GM21423 (cell line): ENCODE results near the gene MAML2.

Experiments used
- ATAC-seq: cut with Tn5 transposase; IDR thresholded peaks from one replicate; pipeline ENCODE4 v1.9.1; 2021; ENCODE audit warnings: mild to moderate bottlenecking, moderate library complexity; ENCODE audit not compliant: unreplicated experiment

The MAML2 gene

DNA sequence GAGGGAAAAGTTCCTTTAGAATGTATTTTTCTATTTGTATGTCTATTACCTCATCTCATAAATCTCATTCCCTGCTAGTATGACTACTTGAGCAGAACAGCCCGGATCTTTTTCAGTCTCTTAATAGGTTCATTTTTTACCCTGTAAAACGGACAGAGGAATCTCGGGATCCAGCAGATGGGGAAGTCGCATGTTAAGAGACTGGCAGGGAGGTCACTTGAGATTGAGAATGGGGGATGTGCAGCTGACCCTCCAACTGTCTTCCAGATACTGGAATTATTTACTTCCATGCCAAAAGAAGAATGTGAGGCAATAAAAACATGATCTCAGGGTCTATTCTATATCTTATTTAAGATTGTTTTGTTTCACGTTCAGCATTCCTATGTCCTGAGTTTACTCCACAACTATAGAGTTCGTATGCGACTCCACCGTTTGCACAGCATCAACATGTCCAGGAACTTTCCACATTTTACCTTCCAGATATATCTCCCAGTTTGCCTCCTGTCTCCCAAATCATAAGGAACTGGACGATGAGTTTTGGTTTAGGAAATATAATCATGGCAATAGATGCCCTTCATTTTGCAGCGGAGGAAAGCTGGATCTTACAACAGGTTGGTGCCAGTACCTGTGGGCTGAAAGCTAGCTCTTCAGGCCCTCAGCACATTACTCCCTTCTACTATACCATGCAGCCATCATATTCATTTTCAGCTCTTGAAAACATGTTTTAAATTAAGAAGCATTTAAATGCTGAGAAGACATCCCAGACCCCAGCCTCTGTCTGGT lies 181.5 kb downstream of the MAML2 start:
- ATAC-seq = no peak

DNA sequence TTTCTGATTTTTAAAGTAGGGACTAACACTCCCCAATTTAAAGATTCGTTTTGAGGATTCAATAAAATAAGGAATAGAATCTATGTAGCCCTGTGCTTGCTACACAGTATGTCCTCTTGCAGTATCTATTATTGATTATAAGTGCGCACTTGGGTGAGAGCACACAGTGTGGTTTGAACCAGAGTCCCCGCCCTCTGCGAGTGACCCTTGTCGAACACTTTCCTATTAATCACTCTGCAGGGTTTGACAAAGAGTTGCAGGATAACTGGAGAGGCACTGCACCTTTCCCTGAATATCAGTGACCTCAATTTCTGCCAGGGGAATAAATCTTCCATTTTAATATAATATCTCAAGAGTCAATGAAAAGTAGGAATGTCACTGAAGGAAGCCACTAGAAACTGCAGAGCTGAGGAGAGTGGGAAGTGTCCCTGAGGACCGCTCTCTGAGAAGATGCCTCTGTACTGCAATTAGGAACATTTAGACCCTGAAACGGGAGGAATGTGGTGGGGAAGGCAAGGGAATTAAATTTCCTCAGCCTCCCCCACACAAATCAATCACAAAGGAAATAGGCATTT lies 182.2 kb downstream of the MAML2 start:
- no peak for ATAC-seq

DNA sequence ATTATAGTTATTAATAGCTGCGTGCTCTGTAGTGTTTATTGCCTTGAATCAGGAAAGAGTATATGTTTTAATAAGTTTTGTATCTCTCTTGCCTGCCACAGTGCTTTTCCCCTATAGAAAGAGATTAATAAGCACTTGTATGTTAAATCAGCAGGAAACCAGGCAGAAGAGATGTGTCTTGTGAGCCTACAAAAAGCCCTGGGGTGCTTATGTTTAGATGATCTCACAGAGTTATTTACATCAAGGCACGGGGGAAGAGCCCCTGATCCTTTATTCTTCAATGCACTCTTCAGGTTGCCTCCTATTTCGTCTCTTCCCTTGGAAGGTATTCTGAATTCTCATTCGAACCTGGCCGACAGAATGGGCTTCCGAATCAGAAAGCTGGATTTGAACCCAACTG lies 183.0 kb downstream of the MAML2 start:
- no peak for ATAC-seq

DNA sequence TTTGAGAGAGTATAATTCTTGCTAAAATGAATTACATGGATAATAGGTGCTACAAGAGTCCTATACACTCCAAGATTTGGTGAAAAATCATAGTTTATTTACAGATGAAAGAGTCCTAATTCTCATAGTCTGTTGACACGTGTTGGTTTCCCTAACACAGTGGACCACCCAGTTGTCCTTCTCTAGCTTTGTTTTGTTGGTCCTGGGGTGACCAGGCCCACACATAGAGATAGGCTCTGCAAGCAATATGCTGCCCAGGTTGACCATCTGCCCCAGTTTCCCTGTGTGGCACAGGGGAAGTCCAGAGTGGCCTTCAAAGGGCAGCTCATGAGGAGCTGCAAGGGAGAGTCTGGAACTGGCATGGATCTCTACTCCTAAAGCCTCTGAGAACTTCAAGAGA lies 184.9 kb downstream of the MAML2 start:
- ATAC-seq = no peak

DNA sequence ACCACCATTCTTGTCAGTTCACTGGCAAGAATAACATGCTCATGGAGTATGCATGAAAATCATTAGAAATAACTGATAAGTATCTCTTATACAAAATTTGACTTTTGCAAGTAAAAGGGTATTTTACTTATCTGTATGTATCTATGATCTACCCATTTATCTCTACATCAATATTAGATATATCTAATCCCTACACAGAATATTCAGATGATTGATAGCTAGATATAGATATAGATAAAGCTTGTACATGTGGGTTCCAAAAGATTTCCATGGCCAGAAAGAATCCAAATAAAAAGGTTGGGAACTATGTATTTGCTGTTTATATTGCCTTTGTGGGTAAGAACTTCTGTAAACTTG lies 185.5 kb downstream of the MAML2 start:
- ATAC-seq = no peak

DNA sequence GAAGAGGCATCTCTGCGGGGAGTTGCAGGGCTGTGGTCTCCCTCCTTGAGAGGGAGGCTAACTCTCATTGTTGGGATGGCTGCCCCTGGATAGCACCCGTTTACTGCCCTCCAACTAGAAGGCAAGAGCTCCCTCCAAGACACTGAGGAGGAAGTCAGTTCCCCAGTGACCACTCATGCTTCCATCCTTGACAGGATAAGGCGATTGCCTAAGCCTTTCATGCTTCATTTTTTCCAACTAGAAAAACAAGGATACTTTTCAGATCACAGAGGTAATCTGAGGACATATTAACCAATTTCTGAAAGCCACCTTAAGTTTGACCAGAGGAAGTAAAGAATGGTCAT lies 186.6 kb downstream of the MAML2 start:
- ATAC-seq = no peak

DNA sequence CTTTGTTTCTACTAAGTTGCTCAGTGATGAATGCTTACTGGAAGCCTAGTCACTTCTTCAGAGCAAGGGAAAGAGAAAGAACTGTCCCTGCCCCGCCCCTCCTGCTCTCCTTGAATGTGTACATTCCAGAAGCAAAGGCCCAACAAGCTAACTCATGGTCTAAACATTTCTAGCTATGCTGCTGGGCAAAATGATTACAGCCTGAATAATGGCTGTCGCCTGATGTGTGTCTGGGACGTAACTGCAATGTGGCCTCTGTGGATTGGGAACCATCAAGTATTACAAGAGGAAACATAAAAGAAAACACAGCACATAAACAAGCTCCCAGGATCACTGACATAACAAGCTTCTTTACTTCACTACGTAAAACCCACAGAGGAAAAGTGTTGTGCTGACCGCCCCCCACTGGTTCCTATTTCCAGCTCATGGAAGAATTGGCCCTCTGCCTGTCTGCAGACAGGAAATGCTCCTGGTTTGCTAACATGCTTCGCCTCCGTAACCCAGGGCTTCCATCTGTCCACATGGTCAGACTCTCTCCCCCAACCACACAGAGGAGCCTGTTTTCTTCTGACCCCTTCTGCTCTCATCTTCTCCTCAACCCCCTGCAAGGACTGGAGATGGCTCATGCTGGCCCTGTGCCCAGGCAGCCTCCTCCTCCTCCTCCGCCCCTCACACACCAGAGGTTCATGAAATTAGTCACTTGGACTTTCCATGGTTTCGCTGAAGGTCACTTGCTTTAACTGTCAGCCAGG lies 187.2 kb downstream of the MAML2 start:
- peak; percentile 64 for ATAC-seq

DNA sequence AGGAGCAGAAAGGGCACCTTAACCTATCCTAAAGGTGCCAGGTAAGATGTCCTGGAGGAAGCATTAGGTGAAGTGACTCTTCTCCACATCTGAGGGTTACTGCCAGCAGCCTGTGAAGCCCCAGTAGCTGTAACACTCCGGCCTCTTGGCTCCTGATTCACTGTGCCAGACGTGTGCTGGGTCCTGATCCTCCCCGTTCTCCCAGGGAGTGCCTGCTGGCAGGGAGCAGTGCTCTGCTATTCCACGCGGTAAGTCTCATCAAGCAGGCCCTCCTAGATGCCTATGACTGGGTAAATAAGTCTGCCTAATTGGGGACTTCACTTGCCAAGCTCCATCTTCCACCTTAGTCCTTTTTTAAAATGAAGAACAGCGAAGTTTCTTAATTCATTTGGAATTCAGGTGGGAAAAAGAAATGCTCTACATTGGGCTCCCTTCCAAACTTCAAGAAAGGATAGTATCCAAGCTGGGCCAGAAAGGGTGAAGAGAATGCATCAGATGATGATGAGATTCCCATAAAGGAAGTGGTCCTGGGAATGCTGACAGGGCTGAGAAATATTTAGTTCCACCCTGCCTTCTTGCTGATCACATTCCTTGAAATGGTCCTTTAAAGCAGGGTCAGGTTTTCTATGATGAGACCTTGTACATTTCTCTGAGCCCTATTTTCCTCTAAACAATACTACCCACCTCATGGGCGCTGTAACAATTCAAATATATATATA lies 188.0 kb downstream of the MAML2 start:
- no peak for ATAC-seq

DNA sequence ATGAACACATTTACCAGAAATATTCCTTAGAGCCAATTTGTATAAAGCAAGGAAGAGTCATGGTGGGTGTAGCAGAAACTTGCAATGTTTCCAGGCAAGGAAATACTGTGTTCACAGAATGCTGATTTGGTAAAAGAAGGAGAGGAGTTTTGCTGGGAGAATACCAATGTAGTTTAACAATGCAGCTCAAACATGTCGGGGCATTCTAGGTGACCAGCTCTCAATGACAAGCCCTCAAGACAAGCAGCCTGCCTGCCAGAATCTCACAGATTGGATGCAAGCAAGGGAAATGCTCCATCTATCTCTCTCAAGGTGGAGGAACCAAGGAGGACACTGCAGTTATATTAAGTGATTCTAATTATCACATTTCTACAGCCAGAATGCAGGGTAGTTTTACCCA lies 190.4 kb downstream of the MAML2 start:
- ATAC-seq = no peak

DNA sequence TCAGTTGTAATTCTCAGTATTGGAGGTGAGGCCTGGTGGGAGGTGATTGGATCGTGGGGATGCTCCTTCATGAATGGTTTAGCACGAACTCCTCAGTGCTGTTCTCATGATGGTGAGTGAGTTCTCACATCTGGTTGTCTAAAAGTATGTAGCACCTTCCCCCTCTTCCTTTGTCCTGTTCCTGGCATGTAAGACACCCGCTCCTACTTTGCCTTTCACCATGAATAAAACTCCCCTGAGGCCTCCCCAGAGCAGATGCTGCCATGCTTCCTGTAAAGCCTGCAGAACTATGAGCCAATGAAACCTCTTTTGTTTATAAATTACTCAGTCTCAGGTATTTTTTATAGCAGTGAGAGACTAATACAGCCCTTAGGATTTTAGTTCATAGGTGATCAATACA lies 191.5 kb downstream of the MAML2 start:
- no peak for ATAC-seq

DNA sequence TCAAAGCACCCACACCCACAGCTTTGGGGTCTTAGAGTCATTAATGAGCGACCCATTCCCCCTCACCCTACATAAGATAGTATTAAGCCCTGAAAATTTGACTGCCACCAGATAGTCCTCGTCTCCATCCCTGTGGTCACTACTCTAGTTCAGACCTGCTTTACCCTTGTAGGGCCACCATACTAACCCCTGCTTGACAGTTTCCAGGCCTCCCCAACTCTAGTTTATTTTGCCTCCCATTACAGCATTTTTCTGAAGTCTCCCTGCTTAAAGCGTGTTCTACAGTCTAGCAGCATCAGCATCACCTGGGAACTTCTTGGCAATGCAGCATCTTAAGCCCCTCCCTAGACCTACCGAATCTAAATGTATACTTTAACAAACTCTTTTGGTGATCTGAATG lies 192.4 kb downstream of the MAML2 start:
- ATAC-seq = no peak

DNA sequence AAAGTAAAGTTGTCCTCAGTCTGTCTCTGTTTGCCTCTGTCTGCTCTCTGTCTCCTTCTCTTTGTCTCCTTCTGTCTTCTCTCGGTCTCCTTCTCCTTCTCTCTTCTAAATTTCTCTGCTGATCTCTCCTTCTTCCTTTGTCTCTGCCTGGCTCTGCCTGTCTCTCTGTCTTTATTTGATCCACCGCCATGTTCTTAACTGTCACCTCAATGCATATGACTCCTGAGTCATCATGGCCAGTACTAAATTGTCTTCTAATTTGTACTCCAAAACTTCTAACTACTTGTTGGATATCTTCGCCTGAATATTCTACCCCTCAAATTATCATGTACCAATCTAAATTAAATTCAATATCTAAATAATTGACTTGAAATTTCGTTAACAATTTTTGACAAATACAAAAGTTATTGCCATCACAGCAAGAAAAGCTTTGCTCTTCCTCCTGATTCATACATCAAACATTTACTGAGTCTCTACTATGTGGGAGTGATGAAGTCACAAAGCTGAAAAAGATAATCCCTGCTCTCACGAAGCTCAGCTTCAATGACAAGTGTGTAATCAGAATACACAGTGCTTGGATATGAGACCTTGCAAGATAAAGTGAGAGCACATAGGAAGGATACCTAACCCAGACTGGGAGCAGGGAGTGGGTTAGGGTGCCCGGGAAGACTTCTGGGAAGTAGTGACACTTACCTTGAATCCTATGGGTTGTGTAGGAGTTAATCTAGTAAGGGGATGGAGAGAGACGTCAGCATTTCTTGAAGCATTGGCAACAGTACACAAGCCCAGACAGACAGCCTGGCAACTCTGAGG lies 193.0 kb downstream of the MAML2 start:
- ATAC-seq = no peak

DNA sequence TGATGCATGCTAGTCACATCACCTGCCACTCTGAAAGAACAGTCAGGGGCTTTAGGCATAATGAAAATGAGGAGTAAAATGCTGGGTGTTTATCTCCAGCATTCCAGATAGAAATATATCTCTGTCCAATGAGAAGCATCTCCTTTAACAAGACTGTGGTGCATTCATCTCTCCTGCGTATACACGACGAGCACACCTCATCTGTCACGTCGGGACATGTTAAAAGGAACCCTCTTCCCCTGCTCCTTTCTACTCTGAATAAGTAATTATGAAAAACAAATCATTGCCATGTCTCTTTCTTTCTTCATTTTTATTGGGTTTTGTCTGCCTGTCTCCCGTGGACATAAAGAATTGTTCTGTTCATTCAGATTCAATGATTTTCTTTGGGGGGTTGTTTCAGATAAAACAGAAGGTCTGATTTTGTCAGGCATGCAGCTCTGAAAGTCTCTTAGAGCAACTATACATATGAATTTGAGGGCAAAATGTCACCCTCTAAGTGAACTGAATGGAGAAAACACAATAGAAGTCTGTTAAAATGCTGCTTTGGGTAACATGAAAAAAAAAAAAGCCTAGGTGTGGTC lies 195.0 kb downstream of the MAML2 start:
- no peak for ATAC-seq

DNA sequence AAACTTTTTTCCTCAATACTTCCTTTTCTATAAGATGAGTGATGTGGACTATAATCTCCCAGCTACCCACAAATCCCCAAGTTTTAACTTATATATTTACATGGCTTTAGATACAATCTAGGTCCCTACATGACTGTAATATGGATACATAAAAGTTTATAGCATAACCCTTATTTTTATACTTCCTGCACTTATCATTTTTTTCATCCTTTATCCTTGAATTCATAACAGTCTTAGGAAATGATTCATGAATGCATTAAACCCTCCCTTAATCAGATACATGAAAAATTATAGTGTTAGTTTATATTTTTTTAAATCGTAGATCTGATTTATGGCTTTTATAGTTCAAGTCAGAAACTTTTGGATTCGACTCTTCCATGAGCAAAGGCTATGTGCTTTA lies 195.8 kb downstream of the MAML2 start:
- ATAC-seq = no peak

DNA sequence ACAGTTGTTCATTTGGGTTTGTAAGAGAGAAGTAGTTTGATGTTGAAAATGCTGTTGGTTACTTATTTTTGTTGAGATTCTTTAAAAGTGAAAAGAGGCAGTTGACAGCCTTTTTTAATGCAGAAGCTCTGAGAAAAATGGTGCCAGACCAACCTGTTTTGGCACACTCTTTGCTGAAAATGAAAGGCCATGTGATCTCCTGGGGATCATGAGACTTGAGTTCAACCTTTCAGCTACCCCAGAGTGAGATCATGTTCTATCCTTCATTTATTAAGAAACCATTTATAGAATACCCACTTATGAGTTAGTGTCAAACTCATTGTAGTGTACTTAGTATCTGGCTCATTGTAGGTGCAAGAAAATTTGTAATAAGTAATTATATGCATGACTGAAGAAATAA lies 196.2 kb downstream of the MAML2 start:
- no peak for ATAC-seq

DNA sequence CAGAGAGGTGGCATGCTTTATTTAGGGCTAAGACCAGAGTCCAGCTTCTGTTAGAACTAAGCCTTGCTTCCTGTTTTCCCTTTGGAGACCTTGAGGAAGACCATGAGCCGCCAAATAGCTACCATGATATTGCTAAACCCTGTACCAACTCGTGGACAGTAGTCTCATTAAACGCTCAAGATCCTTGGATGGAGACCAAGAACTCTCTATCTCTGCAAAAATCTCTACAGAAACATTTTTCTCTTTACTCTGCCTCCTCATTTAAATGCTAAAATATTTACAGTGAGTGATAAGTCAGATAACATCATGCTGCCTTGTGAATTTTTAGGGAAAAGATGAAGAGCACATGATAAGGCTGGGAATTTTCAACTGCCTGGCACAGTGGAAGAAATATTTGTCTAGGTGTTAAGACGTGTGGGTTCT lies 197.8 kb downstream of the MAML2 start:
- ATAC-seq = no peak

DNA sequence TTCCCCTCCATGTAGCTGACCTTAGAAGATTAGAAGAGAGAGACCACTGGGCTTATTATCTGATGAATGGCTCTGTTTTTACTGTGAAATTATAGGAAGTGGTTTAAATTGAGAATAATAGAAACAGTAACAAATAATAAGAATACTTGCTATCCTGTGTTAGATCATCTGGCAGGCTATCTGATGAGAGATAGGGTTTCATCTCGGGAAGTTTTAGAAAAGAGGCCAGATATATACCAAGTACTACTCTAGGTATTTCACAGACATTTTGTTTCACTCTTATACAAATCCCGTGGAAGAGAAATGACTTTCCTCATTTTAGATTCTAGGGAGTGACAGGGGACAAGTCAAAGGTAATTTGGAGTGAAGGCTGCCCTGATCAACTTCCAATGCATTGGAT lies 198.4 kb downstream of the MAML2 start:
- no peak for ATAC-seq

DNA sequence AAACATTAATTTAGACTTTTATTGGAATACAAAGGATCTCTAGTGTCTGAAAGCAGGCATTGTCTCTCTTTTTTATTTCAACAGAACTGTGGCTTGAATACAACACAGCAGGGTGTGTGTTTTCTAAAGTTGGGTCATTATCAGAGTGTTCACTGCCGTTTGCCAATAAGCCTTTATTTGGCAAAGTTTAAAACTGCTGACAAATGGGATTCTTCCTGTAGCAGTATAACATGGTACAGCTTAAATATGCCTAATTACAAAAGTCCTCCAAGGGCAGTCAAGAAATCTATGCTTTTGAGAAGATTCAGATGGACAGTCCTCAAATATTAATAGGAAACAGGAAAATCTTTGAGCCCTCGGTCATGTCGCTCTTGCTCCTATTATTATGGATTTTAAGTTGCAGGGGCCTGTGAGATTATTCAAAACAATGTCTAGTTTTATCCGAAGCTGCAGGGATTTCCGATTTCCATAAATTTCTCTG lies 199.9 kb downstream of the MAML2 start:
- ATAC-seq = no peak

DNA sequence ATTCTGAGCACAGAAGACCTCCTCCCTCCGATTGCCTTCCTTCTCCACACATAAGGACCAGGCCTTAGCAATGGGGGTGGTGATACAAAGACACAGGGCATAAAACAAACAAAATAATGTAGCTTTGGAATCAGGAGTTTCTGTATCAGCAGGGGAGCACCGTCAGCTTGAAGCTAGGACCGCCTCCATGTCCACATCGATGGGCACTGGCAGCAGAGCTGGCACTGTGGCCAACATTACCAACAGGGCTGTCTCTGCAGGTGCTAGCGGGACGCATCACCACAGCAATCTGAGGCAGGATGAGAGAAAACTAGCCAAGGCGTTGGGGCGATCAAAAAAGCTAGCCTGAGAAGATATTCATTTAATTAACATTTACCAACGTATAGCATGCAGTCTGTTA lies 201.4 kb downstream of the MAML2 start:
- ATAC-seq = no peak

DNA sequence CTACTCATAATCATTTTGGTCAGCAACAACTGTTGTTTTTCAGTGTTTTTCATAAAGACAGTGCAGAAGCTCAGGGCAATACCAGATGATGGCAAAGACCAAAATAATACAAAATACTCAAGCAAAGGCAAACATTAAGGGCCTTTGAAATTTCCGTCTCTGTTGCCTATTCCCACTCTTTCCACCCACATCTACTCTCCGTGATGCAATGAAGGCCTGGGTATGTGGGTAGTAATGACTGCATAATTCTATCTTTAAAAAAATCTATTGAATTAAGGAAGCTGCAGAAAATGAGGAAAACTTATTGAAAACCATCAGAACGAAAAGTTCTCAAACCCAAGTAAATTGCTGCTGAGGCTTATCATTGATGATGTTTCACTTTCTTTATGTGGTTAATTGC lies 203.3 kb downstream of the MAML2 start:
- no peak for ATAC-seq
